Activated CD8-positive, alpha-beta memory T cell treated with anti-CD3 and anti-CD28 coated beads, Interleukin-2, amount 50 U/mL, for 1 hour (primary cell): ENCODE data around the gene CTR9.
A peak's percentile ranks its signal among the peaks of the same experiment; 100 is the strongest.

ENCODE experiments used
- DNase-seq: peaks from one replicate; pipeline ENCODE4 v3.0.0-alpha.2; 2020; ENCODE audit errors: extremely low read depth

CTR9 gene

DNA sequence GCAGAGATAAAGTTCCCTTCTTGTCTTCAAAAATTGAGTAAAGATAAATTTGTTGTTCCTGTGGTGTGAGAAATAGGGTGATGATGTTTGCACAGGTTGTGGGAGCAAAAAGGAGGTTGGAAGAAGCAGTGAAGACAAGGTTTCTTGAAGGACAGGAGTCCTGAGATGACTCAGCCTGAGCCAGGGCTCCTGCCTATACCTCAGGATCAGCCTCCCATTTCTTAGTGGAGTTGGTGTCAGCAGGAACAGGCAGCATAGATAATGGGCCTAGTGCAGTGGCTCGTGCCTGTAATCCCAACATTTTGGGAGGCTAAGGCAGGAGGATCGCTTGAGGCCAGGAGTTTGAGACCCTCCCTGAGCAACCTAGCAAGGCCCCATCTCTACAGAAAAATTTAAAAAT, 29.0 kb downstream of the CTR9 start:
- no peak for DNase-seq

- no peak for DNase-seq
Measured at GRCh38 chr11:10784232-10785145, 33.4 kb downstream of the CTR9 start.

- no peak for DNase-seq
Measured at GRCh38 chr11:10785146-10785474, 34.1 kb downstream of the CTR9 start.

DNA sequence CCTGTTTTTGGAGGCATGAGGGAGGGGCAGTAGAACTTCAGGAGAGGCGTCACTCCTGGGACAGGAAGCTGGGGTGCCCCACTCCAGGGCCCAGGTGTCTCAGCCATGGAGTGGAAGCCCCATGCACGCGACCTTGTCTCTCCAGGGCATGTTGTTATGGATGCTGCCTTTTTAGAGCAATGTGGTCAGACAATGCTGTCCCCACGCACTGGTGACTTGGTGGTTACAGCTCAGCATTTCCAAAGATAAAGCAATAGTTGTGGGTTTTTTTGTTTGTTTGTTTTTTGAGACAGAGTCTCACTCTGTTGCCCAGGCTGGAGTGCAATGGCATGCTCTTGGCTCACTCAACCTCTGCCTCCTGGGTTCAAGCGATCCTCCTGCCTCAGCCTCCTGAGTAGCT, 35.4 kb downstream of the CTR9 start:
- DNase-seq: no peak

GRCh38 chr11:10792385-10793068, 41.5 kb downstream of the CTR9 start:
- DNase-seq: peak; percentile 43

- DNase-seq: no peak
Measured at GRCh38 chr11:10793470-10794255, 42.6 kb downstream of the CTR9 start.

DNA sequence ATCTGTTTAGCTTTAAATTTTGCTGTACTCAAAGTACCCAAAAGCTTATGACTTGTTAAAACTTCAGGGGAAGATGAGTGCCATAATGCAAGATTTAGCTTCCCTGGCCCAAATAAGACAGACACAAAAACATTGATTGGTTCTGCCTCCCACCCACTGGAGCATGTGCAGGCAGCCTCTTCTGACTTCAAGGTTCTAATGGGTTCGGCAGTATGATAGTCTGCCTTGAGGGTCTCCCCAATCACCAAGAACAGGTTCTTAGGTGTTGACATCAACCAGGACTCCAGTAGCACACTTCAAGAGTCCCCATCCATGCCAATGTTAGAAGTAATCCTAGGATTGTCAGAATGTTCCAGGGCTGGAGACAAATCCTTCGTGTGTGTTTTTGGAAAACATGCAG, 45.1 kb downstream of the CTR9 start:
- DNase-seq: no peak

- DNase-seq: no peak
Measured at GRCh38 chr11:10797001-10797400, 46.0 kb downstream of the CTR9 start.

DNA sequence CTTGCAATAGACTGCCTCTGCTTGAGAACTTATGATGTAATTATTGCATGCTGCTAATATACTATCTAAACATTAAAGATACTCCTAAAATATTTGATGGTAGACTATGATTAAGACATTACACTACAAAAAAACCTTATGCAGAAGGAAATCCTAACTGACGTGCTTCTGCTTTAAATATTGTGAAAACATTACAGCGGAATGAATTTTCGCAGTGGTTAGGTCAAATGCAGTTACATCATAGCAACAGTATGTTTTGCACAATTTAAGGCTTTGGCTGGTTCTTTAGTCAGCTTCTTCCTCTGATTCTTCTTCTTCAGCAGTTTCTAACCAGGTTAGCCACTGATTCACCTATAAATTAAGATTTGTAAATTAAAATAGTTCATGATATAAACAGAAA, 46.5 kb downstream of the CTR9 start:
- DNase-seq: no peak

GRCh38 chr11:10798330-10798928, 47.4 kb downstream of the CTR9 start:
- no peak for DNase-seq

- no peak for DNase-seq
Measured at GRCh38 chr11:10800292-10800691, 49.2 kb downstream of the CTR9 start.

- DNase-seq: no peak
Measured at GRCh38 chr11:10803676-10804075, 52.6 kb downstream of the CTR9 start.

DNA sequence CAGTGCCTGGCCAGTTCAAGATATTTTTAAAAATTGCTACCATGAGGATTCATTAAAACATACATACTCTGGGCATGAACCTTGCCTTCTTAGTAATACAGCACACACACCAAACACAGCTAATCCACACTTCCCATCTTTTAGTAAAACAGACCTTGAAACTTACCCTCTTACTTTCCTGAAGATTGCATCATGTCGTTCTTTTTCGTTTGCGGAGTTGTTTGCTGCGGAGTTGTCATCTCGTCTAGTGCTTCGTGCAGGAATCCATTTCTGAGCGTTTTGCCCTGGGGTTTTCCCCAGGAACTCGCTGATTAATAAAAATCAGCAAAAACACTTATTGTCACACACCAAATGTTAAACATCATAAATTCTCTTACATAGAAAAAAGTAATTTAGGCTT, 54.7 kb downstream of the CTR9 start:
- no peak for DNase-seq

DNA sequence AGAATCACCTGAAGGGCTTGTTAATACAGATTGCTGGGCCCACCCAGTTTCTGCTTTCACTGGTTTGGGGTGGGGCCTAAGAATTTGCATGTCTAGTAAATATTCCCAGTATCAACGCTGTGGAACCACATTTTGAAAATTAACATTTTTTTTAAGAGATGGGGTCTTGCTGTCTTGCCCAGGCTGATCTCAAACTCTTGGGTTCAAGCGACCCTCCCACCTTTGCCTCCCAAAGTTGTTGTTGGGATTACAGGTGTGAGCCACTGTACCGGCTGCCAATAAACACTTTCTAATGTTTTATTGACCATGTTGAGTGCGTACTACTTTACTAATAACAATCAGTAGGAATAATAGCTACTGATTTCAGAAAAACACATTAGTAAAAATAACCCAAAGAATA, 55.2 kb downstream of the CTR9 start:
- no peak for DNase-seq

DNA sequence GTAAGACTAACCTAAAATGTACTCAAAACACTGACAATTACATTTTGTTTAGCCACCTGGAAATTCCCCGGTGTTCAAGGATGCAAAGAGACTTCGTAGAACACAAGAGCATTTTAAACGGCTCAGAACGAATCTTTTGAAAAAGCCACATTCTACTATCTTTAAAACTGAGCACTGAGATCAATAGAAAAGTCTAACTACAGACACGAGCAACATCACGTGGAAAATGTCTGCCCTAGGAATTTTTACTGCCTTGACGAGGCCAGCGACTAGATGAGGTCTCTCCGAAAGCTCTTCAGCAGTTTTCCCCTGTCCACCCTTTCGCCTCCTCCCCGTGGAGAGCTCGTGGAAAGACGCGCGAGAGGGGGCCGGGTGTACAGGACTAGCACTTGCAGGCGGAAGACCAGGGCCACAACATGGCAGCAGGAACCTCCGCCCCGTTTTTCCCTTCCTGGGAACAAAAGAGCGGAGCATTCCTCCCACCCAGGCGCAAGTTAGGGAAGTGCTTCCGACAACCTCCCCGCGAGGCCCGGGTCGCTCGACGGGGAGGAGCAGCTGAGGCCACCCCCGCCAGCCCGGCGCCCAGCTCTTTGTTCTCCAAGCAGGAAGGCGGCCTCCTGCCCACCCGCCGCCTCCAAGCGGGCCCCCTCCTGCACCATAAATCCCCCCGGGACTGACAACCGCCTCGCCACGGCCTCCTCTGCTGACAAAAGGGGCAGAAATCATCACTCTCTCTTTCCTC, 56.6 kb downstream of the CTR9 start:
- no peak for DNase-seq

DNA sequence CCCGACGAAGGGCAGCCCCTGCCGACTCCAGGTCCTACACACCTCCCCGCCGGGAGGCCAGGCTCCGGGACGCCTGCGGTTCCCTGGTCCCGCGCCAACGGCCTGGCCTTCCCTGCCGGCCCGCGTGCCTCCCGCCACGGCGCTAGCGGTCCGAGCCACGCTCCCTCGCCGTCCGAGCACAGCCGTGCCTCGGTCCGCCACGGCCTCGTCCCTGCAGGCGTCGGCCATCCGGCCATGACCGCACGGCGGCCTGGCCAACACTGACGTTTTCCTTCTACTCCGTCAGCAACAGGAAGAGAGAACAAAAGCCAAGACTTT, 57.1 kb downstream of the CTR9 start:
- no peak for DNase-seq

GRCh38 chr11:10808553-10809372, 57.7 kb downstream of the CTR9 start, which contains the start of gene EIF4G2:
TSS of gene EIF4G2 (minus strand) at chr11:10808926.
- DNase-seq: peak; percentile 95

GRCh38 chr11:10809373-10810160, 58.5 kb downstream of the CTR9 start:
- no peak for DNase-seq

DNA sequence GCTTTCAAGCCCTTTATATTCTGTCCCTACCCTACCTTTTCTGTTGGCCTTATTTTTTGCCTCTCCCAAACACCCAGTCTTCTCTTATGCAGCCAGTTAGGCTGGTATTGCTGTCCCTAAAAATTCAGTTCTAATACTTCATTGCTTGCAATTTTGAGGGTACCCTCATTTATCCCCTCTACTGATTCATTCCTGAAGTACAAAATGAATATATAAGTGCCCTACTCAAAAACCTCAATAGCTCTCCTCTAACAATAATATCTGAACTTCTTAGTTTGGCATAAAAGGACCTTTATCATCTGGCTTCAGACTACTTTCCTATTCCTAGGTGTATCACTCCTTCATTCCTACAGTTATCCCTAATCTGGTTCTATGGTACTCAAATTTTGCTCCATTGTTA, 62.9 kb downstream of the CTR9 start:
- DNase-seq: no peak

DNA sequence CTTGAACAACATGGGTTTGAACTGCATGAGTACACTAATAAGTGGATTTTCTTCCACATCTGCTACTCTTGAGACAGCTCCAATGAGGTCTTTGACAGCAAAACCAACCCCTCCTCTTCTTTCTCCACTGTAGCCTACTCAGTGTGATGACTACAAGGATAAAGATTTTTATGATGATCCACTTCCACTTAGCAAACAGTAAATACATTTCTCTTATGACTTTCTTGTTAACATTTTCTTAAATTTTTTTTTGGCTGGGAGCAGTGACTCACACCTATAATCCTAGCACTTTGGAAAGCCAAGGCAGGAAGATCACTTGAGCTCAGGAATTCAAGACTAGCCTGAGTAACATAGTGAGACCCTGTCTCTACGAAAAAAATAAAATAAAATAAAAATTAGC, 67.5 kb downstream of the CTR9 start:
- no peak for DNase-seq
